Stimulated activated CD4-positive, alpha-beta T cell treated with anti-CD3 and anti-CD28 coated beads, TNF-alpha, amount 100 ng/mL, for 24 hours (primary cell): ENCODE data around the gene KISS1.
"Not testable (repeated sequence)": the region's sequence is repeated elsewhere in the genome, so short reads cannot be mapped to it uniquely, and the experiment has no call there.

Experiments used
- DNase-seq, 3 experiments: peaks; one replicate each; pipeline ENCODE4 v3.0.0-alpha.2; 2020; ENCODE audit warnings: low read depth in 3 of 3

Gene KISS1

GRCh38 chr1:204196068-204196795 is at the start of gene KISS1:
Gene KISS1, minus strand, starts transcription at chr1:204196491. Its CDS starts 3,615 bp downstream, at chr1:204192876.
- DNase-seq, result no peak

- no peak for DNase-seq
Observed at GRCh38 chr1:204242920-204243319, 46.6 kb upstream of the KISS1 start.

GRCh38 chr1:204241914-204242313 is 45.6 kb upstream of the KISS1 start:
- no peak for DNase-seq

- DNase-seq, result no peak
Observed at GRCh38 chr1:204241050-204241449, 44.8 kb upstream of the KISS1 start.

- no peak for DNase-seq
Observed at GRCh38 chr1:204240233-204240632, 43.9 kb upstream of the KISS1 start.

- DNase-seq, result not testable (repeated sequence)
Observed at GRCh38 chr1:204239401-204239800, 43.1 kb upstream of the KISS1 start.

- DNase-seq, result not testable (repeated sequence)
Observed at GRCh38 chr1:204238520-204238919, 42.2 kb upstream of the KISS1 start.

- not testable (repeated sequence) for DNase-seq
Observed at GRCh38 chr1:204237515-204237914, 41.2 kb upstream of the KISS1 start.

- no peak for DNase-seq
Observed at GRCh38 chr1:204232526-204232925, 36.2 kb upstream of the KISS1 start.

- no peak for DNase-seq
Observed at GRCh38 chr1:204230211-204230610, 33.9 kb upstream of the KISS1 start.

GRCh38 chr1:204228896-204229295 is 32.6 kb upstream of the KISS1 start:
- no peak for DNase-seq

- no peak for DNase-seq
Observed at GRCh38 chr1:204227996-204228785, 31.9 kb upstream of the KISS1 start.

GRCh38 chr1:204227351-204227750 is 31.1 kb upstream of the KISS1 start:
- no peak for DNase-seq

GRCh38 chr1:204225841-204226735 is 29.8 kb upstream of the KISS1 start:
- no peak for DNase-seq

GRCh38 chr1:204224655-204225054 is 28.4 kb upstream of the KISS1 start:
- no peak for DNase-seq

- DNase-seq, result no peak
Observed at GRCh38 chr1:204223129-204223860, 27.0 kb upstream of the KISS1 start.

GRCh38 chr1:204222764-204223055 is 26.4 kb upstream of the KISS1 start:
- no peak for DNase-seq

GRCh38 chr1:204222006-204222763 is 25.9 kb upstream of the KISS1 start:
- DNase-seq, result no peak

- DNase-seq, result no peak
Observed at GRCh38 chr1:204221271-204221670, 25.0 kb upstream of the KISS1 start.

GRCh38 chr1:204219971-204220616 is 23.8 kb upstream of the KISS1 start:
- no peak for DNase-seq
